ENCODE results near the gene FARSA. TPM values are rescaled to one million over a fixed set of nuclear protein-coding genes. Genes with fewer than 3 reads are reported as not detected.
A peak's percentile ranks its signal among the peaks of the same experiment; 100 is the strongest.

The FARSA gene
- total and polyA plus RNA-seq, 2 of the 13 experiments (the other 11 are each of a cell fraction or from before 2014, with no cell fraction given), result 25.9 to 72.0 TPM

DNA sequence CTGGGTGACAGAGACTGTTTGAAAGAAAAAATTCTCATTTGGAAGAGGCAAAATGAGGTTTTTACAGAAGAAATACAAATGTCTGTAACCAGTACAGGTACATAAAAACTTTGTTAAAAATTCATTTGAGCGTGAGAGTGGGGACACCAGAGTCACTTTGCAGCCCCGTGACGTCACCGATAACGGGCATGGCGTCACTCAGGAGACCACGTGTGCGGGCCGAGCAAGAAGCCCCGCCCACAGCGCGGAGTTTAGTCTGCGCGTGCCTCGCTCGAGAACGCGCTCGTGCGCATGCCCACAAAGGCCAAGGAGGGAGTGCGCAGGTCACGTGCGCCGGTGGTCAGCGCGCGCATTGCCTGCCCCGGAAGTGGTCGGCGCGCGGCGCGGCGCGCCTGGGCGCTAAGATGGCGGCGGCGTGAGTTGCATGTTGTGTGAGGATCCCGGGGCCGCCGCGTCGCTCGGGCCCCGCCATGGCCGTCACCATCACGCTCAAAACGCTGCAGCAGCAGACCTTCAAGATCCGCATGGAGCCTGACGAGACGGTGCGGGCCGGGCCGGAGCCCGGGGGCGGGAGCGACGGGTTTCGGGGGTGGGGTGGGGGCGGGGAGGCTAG lies 12.1 kb upstream of the FARSA start, which contains the start of gene RAD23A (continued):
- TF ChIP-seq HOXD1 (CRISPR knock-in tag; IDR thresholded peaks at IDR 0.05) (peak; percentile 90), ARNT2 (CRISPR knock-in tag; IDR thresholded peaks at IDR 0.05; ENCODE audit: low read depth) (no peak; the same call in 1 of the 2 replicates), FOXC1 (CRISPR knock-in tag; IDR thresholded peaks at IDR 0.05; ENCODE audit: borderline replicate concordance) (peak; percentile 55; the same call in 1 of the 2 replicates), PHF21A (CRISPR knock-in tag; IDR thresholded peaks at IDR 0.05) (no peak), TP53 (CRISPR knock-in tag; conservative IDR thresholded peaks at IDR 0.05) (peak; percentile 80; the same call in 1 of the 2 replicates), NR3C1 (CRISPR knock-in tag; IDR thresholded peaks at IDR 0.05) (no peak), ZFP90 (CRISPR knock-in tag; IDR thresholded peaks at IDR 0.05; ENCODE audit: borderline replicate concordance) (peak; percentile 55; the same call in 1 of the 2 replicates), SMAD1 (CRISPR knock-in tag; IDR thresholded peaks at IDR 0.05; ENCODE audit: borderline replicate concordance, low read depth) (peak; percentile 63; the same call in 1 of the 2 replicates), ZNF354B (CRISPR knock-in tag; IDR thresholded peaks at IDR 0.05) (no peak), SOX5 (CRISPR knock-in tag; IDR thresholded peaks at IDR 0.05; ENCODE audit: borderline replicate concordance) (peak; percentile 47; the same call in 1 of the 2 replicates), PLRG1 (conservative IDR thresholded peaks at IDR 0.05) (no peak), ZNF367 (CRISPR knock-in tag; IDR thresholded peaks at IDR 0.05; ENCODE audit: borderline replicate concordance) (no peak), ZNF44 (CRISPR knock-in tag; IDR thresholded peaks at IDR 0.05) (peak; percentile 72; the same call in 1 of the 2 replicates), NR2F2 (IDR thresholded peaks at IDR 0.05; ENCODE audit: borderline replicate concordance, low read depth) (peak; percentile 11; the same call in 1 of the 2 replicates), TMF1 (CRISPR knock-in tag; IDR thresholded peaks at IDR 0.05; ENCODE audit: low read depth) (no peak), GFI1 (CRISPR knock-in tag; IDR thresholded peaks at IDR 0.05; ENCODE audit: borderline replicate concordance) (peak; percentile 8; the same call in 1 of the 2 replicates), PPARG (CRISPR knock-in tag; conservative IDR thresholded peaks at IDR 0.05) (peak; percentile 34; the same call in 1 of the 2 replicates), KDM3A (CRISPR knock-in tag; IDR thresholded peaks at IDR 0.05; ENCODE audit: low read depth) (peak; percentile 61; the same call in 1 of the 2 replicates), ZNF746 (CRISPR knock-in tag; IDR thresholded peaks at IDR 0.05) (no peak), ZFP37 (CRISPR knock-in tag; IDR thresholded peaks at IDR 0.05; ENCODE audit: borderline replicate concordance) (no peak)
- TF ChIP-seq, protein P1, sequence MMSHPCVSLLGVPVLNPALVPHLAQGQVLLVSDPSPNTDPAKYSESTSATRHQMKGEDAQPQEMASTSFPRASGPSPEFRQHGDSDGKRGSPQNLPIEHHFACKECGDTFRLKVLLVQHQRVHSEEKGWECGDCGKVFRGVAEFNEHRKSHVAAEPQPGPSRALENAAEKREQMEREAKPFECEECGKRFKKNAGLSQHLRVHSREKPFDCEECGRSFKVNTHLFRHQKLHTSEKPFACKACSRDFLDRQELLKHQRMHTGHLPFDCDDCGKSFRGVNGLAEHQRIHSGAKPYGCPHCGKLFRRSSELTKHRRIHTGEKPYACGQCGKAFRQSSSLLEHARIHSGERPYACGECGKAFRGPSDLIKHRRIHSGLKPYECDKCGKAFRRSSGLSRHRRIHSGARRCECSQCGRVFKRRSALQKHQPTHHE (CRISPR knock-in tag; IDR thresholded peaks at IDR 0.05; ENCODE audit: borderline replicate concordance), result peak; percentile 67; the same call in 1 of the 2 replicates
- TF ChIP-seq, protein P2, sequence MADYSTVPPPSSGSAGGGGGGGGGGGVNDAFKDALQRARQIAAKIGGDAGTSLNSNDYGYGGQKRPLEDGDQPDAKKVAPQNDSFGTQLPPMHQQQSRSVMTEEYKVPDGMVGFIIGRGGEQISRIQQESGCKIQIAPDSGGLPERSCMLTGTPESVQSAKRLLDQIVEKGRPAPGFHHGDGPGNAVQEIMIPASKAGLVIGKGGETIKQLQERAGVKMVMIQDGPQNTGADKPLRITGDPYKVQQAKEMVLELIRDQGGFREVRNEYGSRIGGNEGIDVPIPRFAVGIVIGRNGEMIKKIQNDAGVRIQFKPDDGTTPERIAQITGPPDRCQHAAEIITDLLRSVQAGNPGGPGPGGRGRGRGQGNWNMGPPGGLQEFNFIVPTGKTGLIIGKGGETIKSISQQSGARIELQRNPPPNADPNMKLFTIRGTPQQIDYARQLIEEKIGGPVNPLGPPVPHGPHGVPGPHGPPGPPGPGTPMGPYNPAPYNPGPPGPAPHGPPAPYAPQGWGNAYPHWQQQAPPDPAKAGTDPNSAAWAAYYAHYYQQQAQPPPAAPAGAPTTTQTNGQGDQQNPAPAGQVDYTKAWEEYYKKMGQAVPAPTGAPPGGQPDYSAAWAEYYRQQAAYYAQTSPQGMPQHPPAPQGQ (CRISPR knock-in tag; IDR thresholded peaks at IDR 0.05; ENCODE audit: borderline replicate concordance), result no peak
- TF ChIP-seq, protein P3, sequence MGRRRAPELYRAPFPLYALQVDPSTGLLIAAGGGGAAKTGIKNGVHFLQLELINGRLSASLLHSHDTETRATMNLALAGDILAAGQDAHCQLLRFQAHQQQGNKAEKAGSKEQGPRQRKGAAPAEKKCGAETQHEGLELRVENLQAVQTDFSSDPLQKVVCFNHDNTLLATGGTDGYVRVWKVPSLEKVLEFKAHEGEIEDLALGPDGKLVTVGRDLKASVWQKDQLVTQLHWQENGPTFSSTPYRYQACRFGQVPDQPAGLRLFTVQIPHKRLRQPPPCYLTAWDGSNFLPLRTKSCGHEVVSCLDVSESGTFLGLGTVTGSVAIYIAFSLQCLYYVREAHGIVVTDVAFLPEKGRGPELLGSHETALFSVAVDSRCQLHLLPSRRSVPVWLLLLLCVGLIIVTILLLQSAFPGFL (CRISPR knock-in tag; IDR thresholded peaks at IDR 0.05), result no peak
- TF ChIP-seq, protein P4, sequence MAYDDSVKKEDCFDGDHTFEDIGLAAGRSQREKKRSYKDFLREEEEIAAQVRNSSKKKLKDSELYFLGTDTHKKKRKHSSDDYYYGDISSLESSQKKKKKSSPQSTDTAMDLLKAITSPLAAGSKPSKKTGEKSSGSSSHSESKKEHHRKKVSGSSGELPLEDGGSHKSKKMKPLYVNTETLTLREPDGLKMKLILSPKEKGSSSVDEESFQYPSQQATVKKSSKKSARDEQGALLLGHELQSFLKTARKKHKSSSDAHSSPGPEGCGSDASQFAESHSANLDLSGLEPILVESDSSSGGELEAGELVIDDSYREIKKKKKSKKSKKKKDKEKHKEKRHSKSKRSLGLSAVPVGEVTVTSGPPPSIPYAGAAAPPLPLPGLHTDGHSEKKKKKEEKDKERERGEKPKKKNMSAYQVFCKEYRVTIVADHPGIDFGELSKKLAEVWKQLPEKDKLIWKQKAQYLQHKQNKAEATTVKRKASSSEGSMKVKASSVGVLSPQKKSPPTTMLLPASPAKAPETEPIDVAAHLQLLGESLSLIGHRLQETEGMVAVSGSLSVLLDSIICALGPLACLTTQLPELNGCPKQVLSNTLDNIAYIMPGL (CRISPR knock-in tag; IDR thresholded peaks at IDR 0.05; ENCODE audit: borderline replicate concordance in 1 of 2, low read depth in 1 of 2), result peak; percentile 67 to 75; a peak in 3 of 4 replicates

All from HepG2 (cell line).